Eye (tissue), 1 donor: ENCODE data around the gene ROGDI.
"Not testable (repeated sequence)": the region's sequence is repeated elsewhere in the genome, so short reads cannot be mapped to it uniquely, and the experiment has no call there.

Experiments used
- DNase-seq: peaks from one replicate; pipeline ENCODE4 v3.0.0-alpha.2; 2015

ROGDI gene

GRCh38 chr16:4788910-4789309, 13.5 kb downstream of the ROGDI start:
- no peak for DNase-seq

- DNase-seq, result no peak
Measured at GRCh38 chr16:4788489-4788889, 13.9 kb downstream of the ROGDI start.

- peak; percentile 30 for DNase-seq
Measured at GRCh38 chr16:4787627-4788482, 14.6 kb downstream of the ROGDI start, which contains the start of gene SEPTIN12. Gene SEPTIN12, minus strand, starts transcription at chr16:4788345. Its CDS starts 700 bp downstream, at chr16:4787645.

- DNase-seq, result no peak
Measured at GRCh38 chr16:4787068-4787467, 15.4 kb downstream of the ROGDI start.

GRCh38 chr16:4785758-4786433, 16.5 kb downstream of the ROGDI start:
- DNase-seq, result no peak

- not testable (repeated sequence) for DNase-seq
Measured at GRCh38 chr16:4784444-4784987, 17.9 kb downstream of the ROGDI start.

DNA sequence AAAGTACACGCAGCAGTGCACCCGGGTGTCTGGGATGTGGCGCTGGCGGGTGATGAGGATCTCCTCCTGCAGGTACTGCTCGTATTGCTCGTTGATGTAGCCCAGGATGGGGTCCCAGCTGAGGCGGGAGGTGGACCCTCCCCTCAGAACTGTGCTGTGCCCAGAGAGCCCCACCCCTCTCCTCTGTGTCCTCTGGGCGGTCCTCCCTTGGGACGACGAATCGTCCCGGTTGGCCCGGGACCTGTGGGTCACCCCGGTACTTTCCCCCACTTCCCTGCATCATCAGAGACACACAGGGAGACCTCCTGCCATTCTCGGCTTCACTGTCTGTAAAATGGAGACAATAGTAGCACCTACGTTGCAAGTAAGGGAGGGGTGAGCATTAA, 18.5 kb downstream of the ROGDI start:
- DNase-seq, result no peak

- no peak for DNase-seq
Measured at GRCh38 chr16:4783251-4783950, 19.0 kb downstream of the ROGDI start.

DNA sequence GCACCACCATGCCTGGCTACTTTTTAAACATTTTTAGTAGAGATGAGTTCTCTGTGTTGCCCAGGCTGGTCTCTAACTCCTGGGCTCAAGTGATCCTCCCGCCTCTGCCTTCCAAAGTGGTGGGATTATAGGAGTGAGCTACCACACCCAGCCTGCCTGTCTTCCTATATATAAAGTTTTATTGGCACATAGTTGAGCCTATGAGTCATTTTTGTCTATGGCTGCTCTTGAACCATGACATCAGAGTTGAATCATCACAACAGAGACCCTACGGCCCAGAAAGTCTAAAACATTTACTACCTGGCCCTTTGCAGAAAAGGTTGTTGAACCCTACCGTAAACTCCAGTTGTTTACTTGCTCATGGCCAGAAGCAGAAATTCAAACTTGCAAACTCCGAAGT, 22.2 kb downstream of the ROGDI start:
- no peak for DNase-seq

- DNase-seq, result no peak
Measured at GRCh38 chr16:4778050-4778392, 24.4 kb downstream of the ROGDI start.

DNA sequence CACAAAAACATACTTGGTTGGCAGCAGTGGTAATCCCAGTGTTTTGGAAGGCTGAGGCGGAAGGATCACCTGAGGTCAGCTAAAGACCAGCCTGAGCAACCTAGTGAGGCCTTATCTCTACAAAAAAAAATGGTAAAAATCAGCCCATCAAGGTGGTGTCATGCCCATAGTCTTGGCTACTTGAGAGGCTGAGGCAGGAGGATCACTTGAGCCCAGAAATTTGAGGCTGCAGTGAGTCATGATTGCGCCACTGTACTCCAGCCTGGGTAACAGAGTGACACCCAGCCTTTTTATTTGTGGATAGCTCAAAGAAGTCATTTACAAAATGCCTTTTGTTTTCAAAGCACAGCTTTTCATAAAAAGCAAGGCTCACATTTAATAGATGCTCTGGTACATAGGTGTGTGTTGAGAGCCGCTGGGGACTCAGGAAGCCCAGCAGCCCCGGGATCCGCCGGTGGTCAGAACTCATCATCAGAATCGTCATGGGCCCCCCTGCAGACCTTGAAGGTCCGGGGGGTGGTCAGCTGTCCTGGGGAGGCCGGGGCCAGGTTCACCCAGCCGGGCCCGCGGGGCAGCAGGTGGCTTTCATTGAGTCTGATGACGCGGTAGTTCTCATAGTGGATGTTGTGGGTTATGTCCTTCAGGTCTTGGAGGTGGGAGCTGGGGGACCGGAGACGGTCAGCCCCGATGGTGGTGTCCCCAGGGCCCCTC, 24.9 kb downstream of the ROGDI start:
- no peak for DNase-seq

GRCh38 chr16:4776141-4776705, 26.2 kb downstream of the ROGDI start:
- DNase-seq, result no peak

DNA sequence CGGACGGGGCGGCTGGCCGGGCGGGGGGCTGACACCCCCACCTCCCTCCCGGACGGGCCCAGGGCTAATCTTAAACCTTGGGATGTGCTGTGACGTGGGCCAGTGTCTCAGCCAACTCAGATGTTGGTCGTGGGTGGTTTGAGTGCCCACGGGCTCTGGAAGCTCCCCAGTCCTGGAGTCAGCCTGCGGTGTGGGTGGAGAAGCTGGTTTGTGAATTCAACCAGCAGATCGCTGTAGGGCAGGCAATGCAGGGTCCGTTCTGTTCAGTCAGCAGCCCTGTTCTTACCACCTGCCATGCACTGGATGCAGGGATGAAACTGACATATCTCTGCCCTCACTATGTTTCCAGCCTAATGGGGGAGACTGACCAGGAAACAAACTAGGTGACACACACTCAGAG, 27.4 kb downstream of the ROGDI start:
- DNase-seq, result no peak

DNA sequence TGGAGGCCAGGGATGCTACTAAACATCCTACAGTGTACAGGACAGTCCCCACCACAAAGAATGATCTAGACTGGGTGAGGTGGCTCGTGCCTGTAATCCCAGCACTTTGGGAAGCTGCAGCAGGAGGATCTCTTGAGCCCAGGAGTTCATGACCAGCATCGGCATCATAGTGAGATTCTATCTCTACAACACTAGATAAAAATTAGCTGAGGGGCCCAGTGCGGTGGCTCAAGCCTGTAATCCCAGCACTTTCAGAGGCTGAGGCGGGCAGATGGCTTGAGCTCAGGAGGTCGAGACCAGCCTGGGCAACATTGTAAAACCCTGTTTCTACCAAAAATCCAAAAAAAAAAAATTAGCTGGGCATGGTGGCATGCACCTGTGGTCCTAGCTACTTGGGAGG, 30.1 kb downstream of the ROGDI start:
- no peak for DNase-seq

DNA sequence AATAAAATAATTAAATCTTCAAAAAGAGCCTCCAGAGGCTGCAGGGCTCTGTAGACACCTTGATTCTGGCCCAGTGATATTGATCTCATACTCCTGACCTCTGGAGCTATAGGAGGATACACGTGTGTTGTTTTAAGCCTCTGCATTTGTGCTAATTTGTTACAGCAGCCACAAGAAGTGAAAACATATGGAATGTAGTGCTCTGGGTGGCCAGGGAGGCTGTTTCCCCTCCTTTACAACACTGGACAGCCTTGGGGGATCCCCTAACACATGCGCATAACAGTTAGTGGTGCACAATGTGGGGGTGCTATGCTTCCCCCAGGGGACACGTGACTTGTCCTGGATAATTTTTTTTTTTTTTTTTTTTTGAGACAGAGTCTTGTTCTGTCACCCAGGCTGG, 30.8 kb downstream of the ROGDI start:
- no peak for DNase-seq

- no peak for DNase-seq
Measured at GRCh38 chr16:4769306-4769638, 33.2 kb downstream of the ROGDI start.

DNA sequence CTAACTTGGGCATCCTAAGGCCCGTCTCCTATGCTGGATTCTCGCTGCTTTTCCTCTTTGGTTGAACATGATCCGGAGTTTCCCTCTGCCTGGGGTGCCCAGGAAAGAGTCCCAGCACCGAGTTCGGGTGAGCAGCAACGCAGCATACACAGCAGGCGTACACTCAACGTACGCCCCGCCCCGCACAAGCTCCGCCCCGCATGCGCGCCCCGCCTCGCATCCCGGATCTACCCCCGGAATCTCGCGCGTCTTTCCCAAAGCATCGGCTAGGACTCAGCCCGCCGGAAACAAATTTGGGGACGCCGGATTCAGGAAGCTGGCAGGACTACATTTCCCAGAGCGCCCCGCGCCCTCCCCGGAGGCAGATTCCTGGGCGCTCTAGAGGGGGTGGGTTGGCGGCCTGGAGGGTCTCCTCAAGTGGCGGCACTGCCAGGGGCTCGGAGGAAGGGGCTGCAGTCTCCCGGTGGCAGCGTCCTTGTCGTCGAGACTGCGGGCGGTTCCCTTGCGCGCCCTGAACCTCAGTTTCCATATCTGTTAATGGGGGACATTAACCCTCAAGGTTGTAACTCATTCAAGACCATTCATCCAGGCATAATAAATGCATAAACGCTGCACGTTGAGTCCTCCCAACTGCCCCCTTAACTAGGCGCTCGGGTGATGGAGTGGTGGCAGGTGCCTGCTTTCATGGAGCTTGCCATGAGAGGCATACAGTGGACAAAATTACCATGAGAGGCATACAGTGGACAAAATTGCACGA, 33.7 kb downstream of the ROGDI start:
- peak; percentile 99 for DNase-seq

- peak; percentile 22 for DNase-seq
Measured at GRCh38 chr16:4767872-4768548, 34.4 kb downstream of the ROGDI start.

GRCh38 chr16:4766875-4767628, 35.4 kb downstream of the ROGDI start, which contains the start of gene ZNF500:
Gene ZNF500, minus strand, starts transcription at chr16:4767162. Its CDS starts 1,184 bp downstream, at chr16:4765978.
- peak; percentile 98 for DNase-seq
